Psoas muscle (tissue), 8 donors: Measurements from ENCODE around the gene PPARD. TPM values are rescaled to one million over a fixed set of nuclear protein-coding genes. Genes with fewer than 3 reads are reported as not detected.

ENCODE experiments used
- ATAC-seq, 4 donors: fragments of 200-7000 bp; cut with Tn5 transposase; one replicate each; pipeline ENCODE4 v1.9.1; 2020; ENCODE audit warnings: moderate library complexity in 3 of 4, mild to moderate bottlenecking in 2 of 4
- DNase-seq, 2 donors: peaks; one replicate each; pipeline ENCODE4 v3.0.0-alpha.2; 2020
- H3K27ac ChIP-seq: fragments of 200-600 bp; one replicate; pipeline ENCODE4 v1.8.0; 2022
- H3K27me3 ChIP-seq, 3 donors: fragments of 200-600 bp in 1 of 3; one replicate each; pipeline versions ENCODE4 v1.6.1 to v1.8.0; 2013 to 2022; ENCODE audit warnings: low read length in 2 of 3, mild to moderate bottlenecking in 2 of 3, moderate library complexity in 1 of 3; ENCODE audit not compliant: insufficient read depth in 3 of 3
- H3K36me3 ChIP-seq, 2 donors: fragments of 200-600 bp in 1 of 2; one replicate each; pipeline versions ENCODE4 v1.6.1 to v1.8.0; 2013 to 2022; ENCODE audit warnings: low read depth in 1 of 2, mild to moderate bottlenecking in 1 of 2, moderate library complexity in 1 of 2; ENCODE audit not compliant: insufficient read depth in 1 of 2
- H3K4me1 ChIP-seq: fragments of 200-600 bp; one replicate; pipeline ENCODE4 v1.8.0; 2022
- H3K4me3 ChIP-seq: fragments of 200-600 bp; one replicate; pipeline ENCODE4 v1.8.0; 2022; ENCODE audit warnings: mild to moderate bottlenecking
- H3K9me3 ChIP-seq: fragments of 200-600 bp; one replicate; pipeline ENCODE4 v1.8.0; 2022
- CTCF ChIP-seq: fragments of 200-600 bp; IDR thresholded peaks from one replicate; pipeline ENCODE4 v1.8.0; 2022; ENCODE audit warnings: antibody characterized with exemption
- WGBS, 3 donors: extraction: QIAGEN DNeasy Blood & Tissue Kit; methylation state at CpG; one replicate each; pipeline versions ENCODE4 v1.1.6 to v1.1.7; 2013; 5-methylcytosine and 5-hydroxymethylcytosine counted together
- intact Hi-C, 2 donors: fragments of 100-400 bp; cut with DNase I; formaldehyde crosslinking; loops; one replicate each; pipeline versions ENCODE4 v1.11.0 to v1.14.2; 2022
- polyA plus RNA-seq, 3 donors: library from polyadenylated mRNA; stranded (reverse); fragments of 200-250 nt; gene quantifications; one replicate each; pipeline ENCODE4 v1.2.3, GENCODE V29; 2013
- total RNA-seq, 4 donors: library from RNA; stranded (reverse); fragmentation: NEBNext Ultra II Directional in 2 of 4; extraction: Animal tissue kit (Norgen Biotek cat#: 25700) in 2 of 4; gene quantifications; one replicate each; pipeline versions ENCODE4 v1.2.1 to v1.2.4, GENCODE V29; 2021 to 2023
- donor health status: healthy with polysubstance abuse.
- donor health status: DM: no; HTN: no; CAD: no; lungs with moderate emphysema.
- donor health status: Bipolar disorder and iron deficiency.
- donor health status: healthy.
- donor health status: DM: yes; HTN: yes; CAD: no.
- donor health status: DM: no; HTN: no; CAD: no.
- donor health status: DM: no; HTN: no; CAD: no.
- donor health status: DM: yes; HTN: yes; CAD: no.

The PPARD gene
- total and polyA plus RNA-seq, 7 donors: 13.5 to 187 (median 37.2) TPM

GRCh38 chr6:35470663-35471120 lies 128.3 kb downstream of the PPARD start:
- DNase-seq: peak in 1 of 2 donors; percentile 32
- Histone ChIP-seq H3K27ac (peak overlapping the region; percentile 89), H3K4me1 (peaks cover 20% of the 10 kb centered on the region), H3K27me3 (no peaks in the 10 kb centered on the region), H3K9me3 (no peaks in the 10 kb centered on the region), H3K36me3 (peaks cover 0 to 84% of the 10 kb centered on the region in 2 donors), H3K4me3 (peak overlapping the region; percentile 91)
- 49 to 60% (median 59%) methylated on average over 3 of the region's 3 CpGs for WGBS, 3 donors
- TF ChIP-seq CTCF: no peak
- no peak for ATAC-seq
- intact Hi-C loops: no loop called here

- Histone ChIP-seq H3K4me1 (peaks cover 20% of the 10 kb centered on the region), H3K27ac (peak overlapping the region; percentile 28), H3K9me3 (no peaks in the 10 kb centered on the region), H3K36me3 (peaks cover 0 to 84% of the 10 kb centered on the region in 2 donors), H3K27me3 (no peaks in the 10 kb centered on the region), H3K4me3 (no peak overlapping the region)
- no peak for ATAC-seq
- TF ChIP-seq CTCF: no peak
- WGBS, 3 donors: 63 to 67% (median 64%) methylated on average over 8 of the region's 8 CpGs
- intact Hi-C loops: no loop called here
- peak in 1 of 2 donors; percentile 18 for DNase-seq
Measured at GRCh38 chr6:35471836-35472345, 129.5 kb downstream of the PPARD start.

GRCh38 chr6:35473075-35473849 lies 130.9 kb downstream of the PPARD start:
- WGBS, 3 donors: 79 to 85% (median 82%) methylated on average over 9 of the region's 9 CpGs
- Histone ChIP-seq H3K27me3 (no peaks in the 10 kb centered on the region), H3K27ac (no peak overlapping the region), H3K4me3 (no peak overlapping the region), H3K36me3 (peaks cover 4 to 92% of the 10 kb centered on the region in 2 donors), H3K9me3 (no peaks in the 10 kb centered on the region), H3K4me1 (peaks cover 17% of the 10 kb centered on the region)
- intact Hi-C loops: no loop called here
- peak in 1 of 2 donors; percentile 34 for DNase-seq
- TF ChIP-seq CTCF: no peak
- ATAC-seq: no peak

- Histone ChIP-seq H3K9me3 (no peaks in the 10 kb centered on the region), H3K4me3 (no peak overlapping the region), H3K27me3 (no peaks in the 10 kb centered on the region), H3K27ac (no peak overlapping the region), H3K4me1 (peaks cover 17% of the 10 kb centered on the region), H3K36me3 (peaks cover 4 to 94% of the 10 kb centered on the region in 2 donors)
- intact Hi-C loops: no loop called here
- ATAC-seq: no peak
- TF ChIP-seq CTCF: no peak
- peak in 1 of 2 donors; percentile 41 for DNase-seq
Measured at GRCh38 chr6:35473850-35474130, 131.4 kb downstream of the PPARD start.
